Measurements from ENCODE around the gene NISCH. TPM values are rescaled to one million over a fixed set of nuclear protein-coding genes. Genes with fewer than 3 reads are reported as not detected.

Gene NISCH
- total and polyA plus RNA-seq, 2 donors (not counting 1 experiment from before 2014, with no cell fraction given), result 130 to 169 TPM

- H3K4me3 ChIP-seq (ENCODE audit: control extremely low read depth in 1 of 5, extremely low read depth in 1 of 5, insufficient read depth in 1 of 5, low read depth in 2 of 5, low read length in 4 of 5), result no peak overlapping the region
- Mint-ChIP-seq H3K4me3 (no peak overlapping the region), H3K27ac (no peak overlapping the region), H3K4me1 (peaks cover 21% of the 10 kb centered on the region), H3K27me3 (no peaks in the 10 kb centered on the region), H3K9me3 (ENCODE audit: insufficient read depth) (no peaks in the 10 kb centered on the region)
- no peaks in the 10 kb centered on the region for H3K9me3 ChIP-seq (ENCODE audit: control extremely low read depth in 1 of 3, control insufficient read depth in 2 of 3, insufficient read depth in 1 of 3, low read length in 2 of 3)
- no peaks in the 10 kb centered on the region for H3K27me3 ChIP-seq (replicated peaks in 1 of 4; ENCODE audit: control extremely low read depth in 1 of 4, control insufficient read depth in 3 of 4, insufficient read depth in 4 of 4, low read length in 3 of 4)
- no CpG with 5 or more reads among the region's 3 CpGs for WGBS (ENCODE audit: insufficient coverage)
- peaks cover 10% of the 10 kb centered on the region for H3K79me2 ChIP-seq (ENCODE audit: control insufficient read depth, insufficient read depth, low read length)
- ChIA-PET POLR2A (no interaction called here), CTCF (interaction anchor here (1.3 kb wide), 1 partner anchor 12 kb away, joined by 4 read pairs; no protein-coding TSS in a partner anchor)
- intact Hi-C loops (cut with micrococcal nuclease), result no loop called here
- H4K20me1 ChIP-seq (ENCODE audit: control insufficient read depth, insufficient read depth, low read length, poor library complexity, severe bottlenecking), result no peaks in the 10 kb centered on the region
- no peak for TF ChIP-seq CTCF (IDR thresholded peaks at IDR 0.05)
- no peak for TF ChIP-seq EZH2 (IDR thresholded peaks at IDR 0.05; ENCODE audit: borderline replicate concordance, insufficient read depth, low read depth, low read length, poor library complexity, severe bottlenecking)
- H3K36me3 ChIP-seq (replicated peaks in 1 of 2; ENCODE audit: control extremely low read depth in 1 of 2, control insufficient read depth in 1 of 2, extremely low read depth in 1 of 2, insufficient read depth in 2 of 2, low read length in 1 of 2), result peaks cover 0 to 5% of the 10 kb centered on the region in 2 experiments
- H3K27ac ChIP-seq (ENCODE audit: low read length in 2 of 2), result no peak overlapping the region
- peaks cover 16 to 19% of the 10 kb centered on the region in 2 donors for H3K4me1 ChIP-seq (ENCODE audit: control insufficient read depth in 2 of 2, insufficient read depth in 2 of 2, low read length in 2 of 2)
- DNase-seq, result no peak
- no peak overlapping the region for H2AFZ ChIP-seq (ENCODE audit: insufficient read depth, low read depth, low read length, poor library complexity, severe bottlenecking)
- H3K4me2 ChIP-seq (replicated peaks; ENCODE audit: low read depth, low read length, poor library complexity, severe bottlenecking), result no peak overlapping the region
- H3K9ac ChIP-seq (ENCODE audit: low read length), result no peak overlapping the region
- ATAC-seq (ENCODE audit: low read depth), result no peak
These were observed 39.6 kb upstream of the NISCH start for GRCh38 chr3:52415800-52416199.

- 100% methylated on average over 2 of the region's 2 CpGs for WGBS (ENCODE audit: insufficient coverage)
- no peak overlapping the region for H2AFZ ChIP-seq (ENCODE audit: insufficient read depth, low read depth, low read length, poor library complexity, severe bottlenecking)
- ChIA-PET CTCF (interaction anchor here (1.2 to 2.0 kb wide), 2 partner anchors 8 to 9 kb away, joined by 3 to 7 read pairs; no protein-coding TSS in a partner anchor), POLR2A (no interaction called here)
- H3K4me3 ChIP-seq (ENCODE audit: control extremely low read depth in 1 of 5, extremely low read depth in 1 of 5, insufficient read depth in 1 of 5, low read depth in 2 of 5, low read length in 4 of 5), result no peak overlapping the region
- no peaks in the 10 kb centered on the region for H4K20me1 ChIP-seq (ENCODE audit: control insufficient read depth, insufficient read depth, low read length, poor library complexity, severe bottlenecking)
- Mint-ChIP-seq H3K27ac (no peak overlapping the region), H3K9me3 (ENCODE audit: insufficient read depth) (no peaks in the 10 kb centered on the region), H3K27me3 (no peaks in the 10 kb centered on the region), H3K4me3 (no peak overlapping the region), H3K4me1 (peaks cover 2% of the 10 kb centered on the region)
- no peaks in the 10 kb centered on the region for H3K4me1 ChIP-seq (ENCODE audit: control insufficient read depth in 2 of 2, insufficient read depth in 2 of 2, low read length in 2 of 2)
- TF ChIP-seq CTCF (IDR thresholded peaks at IDR 0.05) (no peak), EZH2 (IDR thresholded peaks at IDR 0.05; ENCODE audit: borderline replicate concordance, insufficient read depth, low read depth, low read length, poor library complexity, severe bottlenecking) (no peak)
- no peak for DNase-seq
- H3K9ac ChIP-seq (ENCODE audit: low read length), result no peak overlapping the region
- H3K27ac ChIP-seq (ENCODE audit: low read length in 2 of 2), result no peak overlapping the region
- no peaks in the 10 kb centered on the region for H3K79me2 ChIP-seq (ENCODE audit: control insufficient read depth, insufficient read depth, low read length)
- no peaks in the 10 kb centered on the region for H3K27me3 ChIP-seq (replicated peaks in 1 of 4; ENCODE audit: control extremely low read depth in 1 of 4, control insufficient read depth in 3 of 4, insufficient read depth in 4 of 4, low read length in 3 of 4)
- no peaks in the 10 kb centered on the region for H3K9me3 ChIP-seq (ENCODE audit: control extremely low read depth in 1 of 3, control insufficient read depth in 2 of 3, insufficient read depth in 1 of 3, low read length in 2 of 3)
- intact Hi-C loops (cut with micrococcal nuclease), result no loop called here
- ATAC-seq (ENCODE audit: low read depth), result no peak
- H3K36me3 ChIP-seq (replicated peaks in 1 of 2; ENCODE audit: control extremely low read depth in 1 of 2, control insufficient read depth in 1 of 2, extremely low read depth in 1 of 2, insufficient read depth in 2 of 2, low read length in 1 of 2), result peaks cover 0 to 7% of the 10 kb centered on the region in 2 experiments
- no peak overlapping the region for H3K4me2 ChIP-seq (replicated peaks; ENCODE audit: low read depth, low read length, poor library complexity, severe bottlenecking)
These were observed 35.0 kb upstream of the NISCH start for GRCh38 chr3:52420388-52420787.
